Neural progenitor cell (in vitro differentiated cells): ENCODE measurements around the gene VTI1A.

Source experiments
- EZH2 ChIP-seq: fragments of 200-600 bp; sonication (generic); IDR thresholded peaks from 2 replicates; pipeline ENCODE4 v1.6.1; 2017; ENCODE audit warnings: antibody characterized with exemption, mild to moderate bottlenecking, moderate library complexity
- EZH2phosphoT487 ChIP-seq: fragments of 200-600 bp; sonication (generic); IDR thresholded peaks from 2 replicates; pipeline ENCODE4 v1.6.1; 2017; ENCODE audit warnings: antibody characterized with exemption
- TF ChIP-seq, protein P1 (sequence below): fragments of 200-600 bp; sonication (generic); IDR thresholded peaks from 2 replicates; pipeline ENCODE4 v1.5.1; 2017; ENCODE audit warnings: antibody characterized with exemption, mild to moderate bottlenecking

GRCh38 chr10:112446855-112447619, at the start of gene VTI1A, which contains the start of gene ZDHHC6:
- TF ChIP-seq EZH2 = peak; percentile 62
- no peak for TF ChIP-seq EZH2phosphoT487
- TF ChIP-seq, protein P1, sequence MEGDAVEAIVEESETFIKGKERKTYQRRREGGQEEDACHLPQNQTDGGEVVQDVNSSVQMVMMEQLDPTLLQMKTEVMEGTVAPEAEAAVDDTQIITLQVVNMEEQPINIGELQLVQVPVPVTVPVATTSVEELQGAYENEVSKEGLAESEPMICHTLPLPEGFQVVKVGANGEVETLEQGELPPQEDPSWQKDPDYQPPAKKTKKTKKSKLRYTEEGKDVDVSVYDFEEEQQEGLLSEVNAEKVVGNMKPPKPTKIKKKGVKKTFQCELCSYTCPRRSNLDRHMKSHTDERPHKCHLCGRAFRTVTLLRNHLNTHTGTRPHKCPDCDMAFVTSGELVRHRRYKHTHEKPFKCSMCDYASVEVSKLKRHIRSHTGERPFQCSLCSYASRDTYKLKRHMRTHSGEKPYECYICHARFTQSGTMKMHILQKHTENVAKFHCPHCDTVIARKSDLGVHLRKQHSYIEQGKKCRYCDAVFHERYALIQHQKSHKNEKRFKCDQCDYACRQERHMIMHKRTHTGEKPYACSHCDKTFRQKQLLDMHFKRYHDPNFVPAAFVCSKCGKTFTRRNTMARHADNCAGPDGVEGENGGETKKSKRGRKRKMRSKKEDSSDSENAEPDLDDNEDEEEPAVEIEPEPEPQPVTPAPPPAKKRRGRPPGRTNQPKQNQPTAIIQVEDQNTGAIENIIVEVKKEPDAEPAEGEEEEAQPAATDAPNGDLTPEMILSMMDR = no peak
